K562 (cell line): Measurements from ENCODE around the gene VSTM2B. TPM values are rescaled to one million over a fixed set of nuclear protein-coding genes. Genes with fewer than 3 reads are reported as not detected.

ENCODE experiments used
- ATAC-seq: fragments of 200-7000 bp; cut with Tn5 transposase; 3 replicates; pipeline ENCODE4 v1.9.1; 2020; ENCODE audit warnings: moderate library complexity
- BruUV-seq: library from RNA; stranded (reverse); fragments of 400-500 nt; replicated peaks from 2 replicates; lab custom pipeline; 2021; lab: Mats Ljungman, UMichigan
- CTCF ChIA-PET: fragments of 300-600 bp; formaldehyde crosslinking; extraction: SDS; loops from one replicate; lab custom pipeline; 2021; ENCODE audit warnings: low intra/inter-chr PET ratio; lab: Yijun Ruan, JAX
- POLR2A ChIA-PET: fragments of 300-600, 350-650 bp; sonication (Branson Sonifier 250); formaldehyde crosslinking; extraction: SDS; loops from one replicate; lab custom pipeline; 2021; ENCODE audit warnings: antibody characterized with exemption, inconsistent platforms; lab: Yijun Ruan, JAX
- DNase-seq, 4 experiments: peaks; one replicate each; pipeline versions ENCODE4 v3.0.0 to v3.0.0-alpha.2; 2011 to 2018; ENCODE audit warnings: low spot score in 3 of 4, mixed read lengths in 3 of 4; ENCODE audit errors: extremely low read depth in 1 of 4
- FAIRE-seq: peaks from 2 replicates; lab custom pipeline; 2011; peaks lifted over from hg19 to GRCh38; lab: Jason Lieb, UNC
- H2AFZ ChIP-seq: 2 replicates; pipeline ENCODE4 v1.6.0; 2011; ENCODE audit warnings: low read depth, low read length, control low read depth, inconsistent platforms
- H3K27ac ChIP-seq: fragments of 200-600 bp; 3 replicates; pipeline ENCODE4 v1.8.0; 2011; ENCODE audit warnings: low read depth, mild to moderate bottlenecking, control low read depth, inconsistent platforms, low read length, moderate library complexity, mixed read lengths; ENCODE audit errors: extremely low read depth
- H3K27me3 ChIP-seq, 2 experiments: fragments of 300-600 bp in 1 of 2; 2 replicates in 1 of 2; 3 replicates in 1 of 2; pipeline versions ENCODE4 v1.6.0 to v1.8.0; 2011; ENCODE audit warnings: inconsistent platforms in 2 of 2, low read length in 2 of 2, mild to moderate bottlenecking in 1 of 2, mixed read lengths in 1 of 2, moderate library complexity in 1 of 2; ENCODE audit not compliant: control insufficient read depth in 2 of 2, insufficient read depth in 2 of 2
- H3K36me3 ChIP-seq: fragments of 300-600 bp; 3 replicates; pipeline ENCODE4 v1.8.0; 2011; ENCODE audit warnings: mild to moderate bottlenecking, low read length, inconsistent platforms; ENCODE audit not compliant: control insufficient read depth, insufficient read depth
- H3K4me1 ChIP-seq, 2 experiments: fragments of 200-600 bp in 1 of 2; replicated peaks in 1 of 2; 2 replicates in 1 of 2; 3 replicates in 1 of 2; pipeline versions ENCODE4 v1.5.1 to v1.8.0; 2011; ENCODE audit warnings: inconsistent platforms in 2 of 2, low read length in 2 of 2, mild to moderate bottlenecking in 1 of 2, mixed read lengths in 1 of 2, moderate library complexity in 1 of 2; ENCODE audit not compliant: control insufficient read depth in 2 of 2, insufficient read depth in 2 of 2
- H3K4me2 ChIP-seq: 2 replicates; pipeline ENCODE4 v1.6.1; 2011; ENCODE audit warnings: low read length, control low read depth, inconsistent platforms, mixed read lengths; ENCODE audit not compliant: insufficient read depth
- H3K4me3 ChIP-seq: fragments of 200-600 bp; sonication (generic), shearing (Covaris generic); 2 replicates; pipeline ENCODE4 v1.5.1; 2016; ENCODE audit warnings: control low read depth, inconsistent platforms
- H3K79me2 ChIP-seq: fragments of 200-600 bp; 3 replicates; pipeline ENCODE4 v1.8.0; 2011; ENCODE audit warnings: low read length, inconsistent platforms; ENCODE audit not compliant: control insufficient read depth, insufficient read depth
- H3K9ac ChIP-seq, 2 experiments: 2 replicates each; pipeline versions ENCODE4 v1.6.0 to v1.6.1; 2011; ENCODE audit warnings: low read depth in 2 of 2, low read length in 2 of 2, control low read depth in 1 of 2, inconsistent platforms in 1 of 2, mild to moderate bottlenecking in 1 of 2, mixed read lengths in 1 of 2; ENCODE audit not compliant: insufficient read depth in 1 of 2
- H3K9me1 ChIP-seq: one replicate; pipeline ENCODE4 v1.6.0; 2011; ENCODE audit warnings: inconsistent platforms, mild to moderate bottlenecking, low read length, moderate library complexity; ENCODE audit not compliant: control insufficient read depth, insufficient read depth
- H3K9me3 ChIP-seq: replicated peaks from 2 replicates; pipeline ENCODE4 v1.5.1; 2011; ENCODE audit warnings: low read depth, low read length, inconsistent platforms; ENCODE audit not compliant: control insufficient read depth, insufficient read depth
- H4K20me1 ChIP-seq: replicated peaks from 2 replicates; pipeline ENCODE4 v1.6.1; 2011; ENCODE audit warnings: low read length, inconsistent platforms, mixed read lengths; ENCODE audit not compliant: control insufficient read depth, insufficient read depth
- CAMTA2 ChIP-seq: fragments of 250-450 bp; sonication (Bioruptor Pico); conservative IDR thresholded peaks from 2 replicates; pipeline ENCODE4 v1.5.1; 2022
- NR3C1 ChIP-seq: sonication (generic); formaldehyde crosslinking; IDR thresholded peaks from 2 replicates; pipeline ENCODE4 v1.8.1; 2022; ENCODE audit warnings: missing genetic modification reagents
- WGBS: fragments of 100-300 bp; shearing (Covaris generic); methylation state at CpG from one replicate; pipeline ENCODE4 v1.1.6; 2016; ENCODE audit warnings: low coverage, mixed read lengths; ENCODE audit not compliant: insufficient coverage; ENCODE audit errors: missing lambda C conversion rate; 5-methylcytosine and 5-hydroxymethylcytosine counted together
- in situ Hi-C: fragments of 300-500 bp; cut with MboI; formaldehyde crosslinking; loops from 4 replicates; pipeline ENCODE4 v1.15.0; 2018; ENCODE audit warnings: inconsistent platforms, mixed read lengths
- intact Hi-C: fragments of 100-400 bp; cut with micrococcal nuclease; formaldehyde crosslinking; loops from 2 replicates; pipeline ENCODE4 v1.14.2; 2022
- polyA plus RNA-seq, 8 experiments: library from polyadenylated mRNA; depleted of rRNA in 4 of 8; stranded (reverse) in 5 of 8; unstranded in 3 of 8; fragments of >200 nt; fragmentation: Nextera tagmentation in 2 of 8; fragmentation: Illumina TruSeq in 1 of 8; extraction: Ambion mirVana in 2 of 8; extraction: Trizol in 1 of 8; gene quantifications; 2 replicates each; pipeline versions ENCODE4 v1.2.1 to v1.2.3, GENCODE V29; 2011 to 2014; ENCODE audit warnings: inconsistent platforms in 1 of 8, missing spikeins in 1 of 8
- total RNA-seq, 7 experiments: library from RNA; depleted of rRNA in 6 of 7; stranded (reverse); fragments of >200 nt in 6 of 7; fragmentation: Illumina TruSeq in 2 of 7; extraction: Trizol in 2 of 7; gene quantifications; 2 replicates each; pipeline versions ENCODE4 v1.2.1 to v1.2.3, GENCODE V29; 2011 to 2021; ENCODE audit warnings: low replicate concordance in 1 of 7
- TF ChIP-seq, protein P1 (sequence below), 2 experiments: fragments of 450-650 bp; IDR thresholded peaks; 2 replicates each; pipeline ENCODE4 v1.6.1; 2018; ENCODE audit warnings: mild to moderate bottlenecking in 2 of 2, low read depth in 1 of 2; ENCODE audit not compliant: partially characterized antibody in 2 of 2
- TF ChIP-seq, protein P2 (sequence below): fragments of 450-650 bp; IDR thresholded peaks from 2 replicates; pipeline ENCODE4 v1.7.0; 2016; ENCODE audit warnings: borderline replicate concordance

The VSTM2B gene
- total and polyA plus RNA-seq, 9 of the 15 experiments (the other 6 are each of a cell fraction or from before 2014, with no cell fraction given): not detected

DNA sequence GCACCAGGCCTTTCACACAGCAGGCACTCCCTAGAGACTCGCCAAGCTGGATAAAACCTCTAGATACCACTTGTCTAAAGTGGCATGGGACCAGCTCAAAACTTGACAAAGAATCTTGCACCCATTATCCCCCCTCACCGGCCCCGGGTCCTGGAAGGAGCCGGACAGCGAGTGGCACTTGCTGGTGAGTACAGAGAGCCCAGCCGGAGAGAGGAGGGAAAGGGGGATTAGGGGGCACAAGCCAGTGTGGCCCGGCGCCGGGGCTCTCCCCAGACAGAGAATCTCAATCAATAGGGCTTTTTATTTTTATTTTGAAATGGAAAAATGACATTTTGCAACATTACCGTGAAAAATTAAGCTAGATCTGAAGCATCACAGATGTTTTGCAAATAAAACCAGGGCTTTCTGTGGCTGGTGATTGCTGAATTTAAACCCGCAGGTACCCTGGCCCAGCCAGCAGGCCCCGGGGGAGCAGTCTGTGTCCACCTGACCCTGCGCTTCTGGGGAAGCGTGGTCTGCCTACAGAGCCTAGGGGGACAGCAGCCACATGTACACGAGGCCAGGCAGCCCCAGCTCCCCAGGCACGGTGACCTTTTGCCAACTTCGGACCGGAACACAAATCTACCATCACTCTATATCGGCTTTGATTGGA lies 10.0 kb upstream of the VSTM2B start (continued):
- TF ChIP-seq, protein P1, sequence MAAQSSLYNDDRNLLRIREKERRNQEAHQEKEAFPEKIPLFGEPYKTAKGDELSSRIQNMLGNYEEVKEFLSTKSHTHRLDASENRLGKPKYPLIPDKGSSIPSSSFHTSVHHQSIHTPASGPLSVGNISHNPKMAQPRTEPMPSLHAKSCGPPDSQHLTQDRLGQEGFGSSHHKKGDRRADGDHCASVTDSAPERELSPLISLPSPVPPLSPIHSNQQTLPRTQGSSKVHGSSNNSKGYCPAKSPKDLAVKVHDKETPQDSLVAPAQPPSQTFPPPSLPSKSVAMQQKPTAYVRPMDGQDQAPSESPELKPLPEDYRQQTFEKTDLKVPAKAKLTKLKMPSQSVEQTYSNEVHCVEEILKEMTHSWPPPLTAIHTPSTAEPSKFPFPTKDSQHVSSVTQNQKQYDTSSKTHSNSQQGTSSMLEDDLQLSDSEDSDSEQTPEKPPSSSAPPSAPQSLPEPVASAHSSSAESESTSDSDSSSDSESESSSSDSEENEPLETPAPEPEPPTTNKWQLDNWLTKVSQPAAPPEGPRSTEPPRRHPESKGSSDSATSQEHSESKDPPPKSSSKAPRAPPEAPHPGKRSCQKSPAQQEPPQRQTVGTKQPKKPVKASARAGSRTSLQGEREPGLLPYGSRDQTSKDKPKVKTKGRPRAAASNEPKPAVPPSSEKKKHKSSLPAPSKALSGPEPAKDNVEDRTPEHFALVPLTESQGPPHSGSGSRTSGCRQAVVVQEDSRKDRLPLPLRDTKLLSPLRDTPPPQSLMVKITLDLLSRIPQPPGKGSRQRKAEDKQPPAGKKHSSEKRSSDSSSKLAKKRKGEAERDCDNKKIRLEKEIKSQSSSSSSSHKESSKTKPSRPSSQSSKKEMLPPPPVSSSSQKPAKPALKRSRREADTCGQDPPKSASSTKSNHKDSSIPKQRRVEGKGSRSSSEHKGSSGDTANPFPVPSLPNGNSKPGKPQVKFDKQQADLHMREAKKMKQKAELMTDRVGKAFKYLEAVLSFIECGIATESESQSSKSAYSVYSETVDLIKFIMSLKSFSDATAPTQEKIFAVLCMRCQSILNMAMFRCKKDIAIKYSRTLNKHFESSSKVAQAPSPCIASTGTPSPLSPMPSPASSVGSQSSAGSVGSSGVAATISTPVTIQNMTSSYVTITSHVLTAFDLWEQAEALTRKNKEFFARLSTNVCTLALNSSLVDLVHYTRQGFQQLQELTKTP (IDR thresholded peaks at IDR 0.05; ENCODE audit: low read depth in 1 of 2, partially characterized antibody in 2 of 2): no peak
- TF ChIP-seq, protein P2, sequence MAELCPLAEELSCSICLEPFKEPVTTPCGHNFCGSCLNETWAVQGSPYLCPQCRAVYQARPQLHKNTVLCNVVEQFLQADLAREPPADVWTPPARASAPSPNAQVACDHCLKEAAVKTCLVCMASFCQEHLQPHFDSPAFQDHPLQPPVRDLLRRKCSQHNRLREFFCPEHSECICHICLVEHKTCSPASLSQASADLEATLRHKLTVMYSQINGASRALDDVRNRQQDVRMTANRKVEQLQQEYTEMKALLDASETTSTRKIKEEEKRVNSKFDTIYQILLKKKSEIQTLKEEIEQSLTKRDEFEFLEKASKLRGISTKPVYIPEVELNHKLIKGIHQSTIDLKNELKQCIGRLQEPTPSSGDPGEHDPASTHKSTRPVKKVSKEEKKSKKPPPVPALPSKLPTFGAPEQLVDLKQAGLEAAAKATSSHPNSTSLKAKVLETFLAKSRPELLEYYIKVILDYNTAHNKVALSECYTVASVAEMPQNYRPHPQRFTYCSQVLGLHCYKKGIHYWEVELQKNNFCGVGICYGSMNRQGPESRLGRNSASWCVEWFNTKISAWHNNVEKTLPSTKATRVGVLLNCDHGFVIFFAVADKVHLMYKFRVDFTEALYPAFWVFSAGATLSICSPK: no peak
- no peak for TF ChIP-seq NR3C1
- TF ChIP-seq, all 486 proteins: peak for 0

DNA sequence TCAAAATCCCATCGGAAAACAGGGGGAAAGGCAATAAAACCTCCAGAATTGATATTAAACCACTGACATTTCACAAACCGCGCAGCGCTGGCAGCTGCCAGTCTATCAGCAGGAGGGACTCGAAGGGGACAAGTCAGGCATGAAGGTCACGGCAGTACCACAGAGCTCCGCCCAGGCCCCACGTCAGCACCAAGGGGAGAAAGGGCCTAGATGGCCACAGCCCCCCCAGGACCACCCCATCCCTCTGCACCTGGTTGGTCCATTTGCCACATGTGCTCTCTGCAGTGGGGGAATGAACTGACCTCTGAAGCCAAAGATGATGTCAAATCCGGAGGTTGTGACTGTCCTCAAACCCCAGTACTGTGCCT lies 9.5 kb upstream of the VSTM2B start:
- WGBS: 1% methylated on average over 9 of the region's 9 CpGs
- H3K4me1 ChIP-seq: no peaks in the 10 kb centered on the region
- no TSS peak for BruUV-seq
- no peak overlapping the region for H3K27ac ChIP-seq
- H3K9me1 ChIP-seq: no peaks in the 10 kb centered on the region
- in situ Hi-C loops: no loop called here
- intact Hi-C loops: no loop called here
- no peaks in the 10 kb centered on the region for H3K79me2 ChIP-seq
- H3K36me3 ChIP-seq: no peaks in the 10 kb centered on the region
- no peak for TF ChIP-seq CAMTA2 (CRISPR knock-in tag)
- FAIRE-seq (no peak), ATAC-seq (no peak), DNase-seq (no peak)
- no peak overlapping the region for H2AFZ ChIP-seq
- no peak overlapping the region for H3K9ac ChIP-seq
- H3K9me3 ChIP-seq: no peaks in the 10 kb centered on the region
- CTCF ChIA-PET: no interaction called here
- POLR2A ChIA-PET: interaction anchor here (0.7 kb wide), 1 partner anchor 227 kb away, joined by 4 read pairs; no protein-coding TSS in a partner anchor
- H3K4me2 ChIP-seq: no peak overlapping the region
- H4K20me1 ChIP-seq: 0 out of 2 replicates have a peak, but pooled peaks cover 3% of the 10 kb centered on the region
- peaks cover 0 to 6% of the 10 kb centered on the region in 2 experiments; a peak in 2 of 5 replicates for H3K27me3 ChIP-seq
- no peak overlapping the region for H3K4me3 ChIP-seq
